Measurements from ENCODE around the gene HMGCS2.
"Not testable (repeated sequence)": the region's sequence is repeated elsewhere in the genome, so short reads cannot be mapped to it uniquely, and the experiment has no call there.

Gene HMGCS2

DNA sequence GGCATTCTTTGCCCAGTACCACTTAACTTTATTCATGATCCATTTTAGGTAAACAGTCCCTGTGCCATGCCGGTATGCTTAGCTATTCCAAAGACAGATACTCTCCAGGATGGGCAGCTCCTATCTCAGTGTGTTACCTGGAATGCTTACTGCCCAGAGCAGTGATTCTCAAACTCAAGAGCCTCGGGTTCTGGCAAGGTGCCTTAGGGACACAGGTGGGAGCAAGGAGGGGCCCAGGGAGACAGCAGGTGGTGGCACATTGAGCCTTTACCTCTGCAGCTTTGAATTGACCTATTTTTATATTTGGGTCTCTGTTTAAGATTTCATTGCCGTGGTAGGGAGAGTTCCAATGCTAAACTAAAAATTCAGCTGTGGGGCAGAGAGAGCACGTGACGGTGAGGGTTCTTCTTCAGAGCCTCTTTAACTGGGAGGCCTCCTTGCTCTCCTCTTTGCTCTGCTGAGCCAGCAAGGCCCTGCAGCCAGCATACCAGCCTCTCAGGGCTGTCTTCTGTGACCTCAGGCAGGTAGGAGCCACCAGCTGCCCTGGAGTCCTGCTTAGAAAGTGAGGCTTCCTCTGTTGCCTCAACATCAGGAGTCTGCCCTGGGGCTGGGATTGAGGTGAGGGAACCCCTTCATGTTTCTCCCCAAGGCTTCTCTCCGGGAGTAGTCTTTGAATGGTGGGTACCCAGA lies 36.8 kb downstream of the HMGCS2 start:
- DNase-seq (ENCODE audit: low read depth, low spot score), result no peak

DNA sequence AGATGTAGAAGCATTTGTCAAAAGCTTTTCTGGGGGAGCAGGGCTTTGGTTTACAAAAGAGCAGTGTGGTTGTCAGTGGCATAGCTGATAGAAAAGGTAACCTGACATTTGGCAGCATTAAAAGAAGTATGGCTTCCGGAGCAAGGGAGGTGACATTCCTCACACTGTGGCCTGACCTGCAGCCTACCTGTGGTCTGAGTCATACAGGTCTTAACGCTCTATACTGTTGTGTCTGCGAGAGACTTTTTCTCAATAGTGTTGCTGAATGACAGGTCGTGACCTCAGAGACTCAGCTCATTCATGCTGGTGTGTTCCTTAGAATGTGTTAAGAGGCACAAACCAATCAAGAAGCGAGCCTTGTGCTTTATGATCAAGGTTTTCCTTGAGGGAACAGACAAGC lies 37.6 kb downstream of the HMGCS2 start:
- DNase-seq (ENCODE audit: low read depth, low spot score), result no peak

- DNase-seq (ENCODE audit: low read depth, low spot score), result no peak
Measured at GRCh38 chr1:119729044-119729443, 39.7 kb downstream of the HMGCS2 start.

DNA sequence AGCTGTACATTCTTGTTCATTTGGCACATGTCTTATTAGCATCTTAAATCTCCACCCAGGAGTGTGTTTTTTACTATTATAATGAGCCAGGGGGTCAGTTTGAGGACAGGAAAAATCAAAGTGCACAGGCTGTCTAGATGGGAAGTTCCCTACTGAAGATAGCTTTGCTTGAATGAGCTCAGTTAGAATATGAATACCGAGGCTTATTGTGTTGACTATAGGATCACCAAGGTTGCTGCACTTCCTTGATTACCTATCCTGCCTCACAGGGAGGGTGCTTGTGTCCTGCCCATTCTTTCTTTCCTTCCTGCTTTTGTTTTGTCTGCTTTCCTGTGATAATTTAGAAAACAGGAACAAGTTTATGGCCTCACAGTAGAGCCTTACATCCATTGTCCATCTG lies 40.7 kb downstream of the HMGCS2 start:
- no peak for DNase-seq (ENCODE audit: low read depth, low spot score)

DNA sequence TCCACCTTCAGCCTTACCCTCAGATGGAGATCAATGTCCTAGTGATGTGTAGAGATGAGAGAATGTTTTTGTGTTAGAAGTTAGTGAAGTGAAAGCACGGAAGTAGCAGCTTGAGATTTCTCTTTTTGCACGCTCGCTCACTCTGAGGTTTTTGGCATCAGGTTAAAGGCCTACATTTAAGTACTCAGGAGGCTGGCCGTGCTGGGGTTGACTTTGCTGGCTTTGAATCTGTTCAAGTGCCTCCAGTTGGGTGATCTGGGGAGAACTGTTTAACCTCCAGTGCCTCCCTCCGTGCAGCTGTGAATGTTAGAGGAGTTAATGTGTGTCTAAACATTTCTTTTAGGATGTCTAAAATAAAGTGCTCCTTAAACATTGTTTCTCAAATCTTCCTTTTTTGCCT lies 43.1 kb downstream of the HMGCS2 start:
- DNase-seq (ENCODE audit: low read depth, low spot score), result no peak

- DNase-seq (ENCODE audit: low read depth, low spot score), result no peak
Measured at GRCh38 chr1:119724611-119725218, 44.0 kb downstream of the HMGCS2 start.

DNA sequence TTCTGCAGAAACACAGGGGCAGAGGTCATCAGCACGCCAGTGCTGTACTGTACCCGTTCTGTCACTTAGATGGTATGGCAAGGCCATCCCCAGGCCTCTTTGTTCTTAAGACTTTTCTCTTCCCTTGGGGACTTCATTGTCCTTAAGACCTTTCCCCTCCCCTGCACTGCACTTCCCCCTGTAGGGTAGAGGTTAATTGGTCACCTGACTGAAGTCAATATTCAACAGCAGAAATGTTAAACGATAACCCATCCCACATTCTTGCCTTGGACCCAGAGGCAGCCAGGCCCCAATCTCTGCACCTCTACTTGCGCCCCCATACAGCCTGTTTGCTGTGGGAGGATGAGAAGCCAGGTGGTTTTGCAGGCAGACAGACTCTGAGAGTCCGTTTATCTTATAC lies 46.8 kb downstream of the HMGCS2 start:
- no peak for DNase-seq (ENCODE audit: low read depth, low spot score)

GRCh38 chr1:119720866-119721440 lies 47.8 kb downstream of the HMGCS2 start:
- DNase-seq (ENCODE audit: low read depth, low spot score), result no peak

GRCh38 chr1:119718972-119719371 lies 49.7 kb downstream of the HMGCS2 start:
- DNase-seq (ENCODE audit: low read depth, low spot score), result no peak

GRCh38 chr1:119718409-119718808 lies 50.3 kb downstream of the HMGCS2 start:
- no peak for DNase-seq (ENCODE audit: low read depth, low spot score)

GRCh38 chr1:119715542-119715941 lies 53.2 kb downstream of the HMGCS2 start:
- no peak for DNase-seq (ENCODE audit: low read depth, low spot score)

DNA sequence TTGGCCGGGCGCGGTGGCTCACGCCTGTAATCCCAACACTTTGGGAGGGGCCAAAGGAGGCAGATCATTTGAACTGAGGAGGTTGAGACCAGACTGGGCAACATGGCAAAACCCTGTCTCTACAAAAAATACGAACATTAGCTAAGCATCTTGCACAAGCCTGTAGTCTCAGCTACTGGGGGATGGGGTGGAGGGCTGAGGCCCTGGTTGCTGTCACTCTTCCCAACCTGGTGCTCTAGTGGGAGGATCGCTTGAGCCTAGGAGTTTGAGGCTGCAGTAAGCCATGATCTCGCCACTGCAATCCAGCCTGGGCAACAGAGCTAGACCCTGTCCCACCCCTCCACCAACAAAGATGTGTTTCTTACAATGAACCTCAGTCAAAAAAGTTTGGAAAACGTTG lies 54.1 kb downstream of the HMGCS2 start:
- DNase-seq (ENCODE audit: low read depth, low spot score), result no peak

DNA sequence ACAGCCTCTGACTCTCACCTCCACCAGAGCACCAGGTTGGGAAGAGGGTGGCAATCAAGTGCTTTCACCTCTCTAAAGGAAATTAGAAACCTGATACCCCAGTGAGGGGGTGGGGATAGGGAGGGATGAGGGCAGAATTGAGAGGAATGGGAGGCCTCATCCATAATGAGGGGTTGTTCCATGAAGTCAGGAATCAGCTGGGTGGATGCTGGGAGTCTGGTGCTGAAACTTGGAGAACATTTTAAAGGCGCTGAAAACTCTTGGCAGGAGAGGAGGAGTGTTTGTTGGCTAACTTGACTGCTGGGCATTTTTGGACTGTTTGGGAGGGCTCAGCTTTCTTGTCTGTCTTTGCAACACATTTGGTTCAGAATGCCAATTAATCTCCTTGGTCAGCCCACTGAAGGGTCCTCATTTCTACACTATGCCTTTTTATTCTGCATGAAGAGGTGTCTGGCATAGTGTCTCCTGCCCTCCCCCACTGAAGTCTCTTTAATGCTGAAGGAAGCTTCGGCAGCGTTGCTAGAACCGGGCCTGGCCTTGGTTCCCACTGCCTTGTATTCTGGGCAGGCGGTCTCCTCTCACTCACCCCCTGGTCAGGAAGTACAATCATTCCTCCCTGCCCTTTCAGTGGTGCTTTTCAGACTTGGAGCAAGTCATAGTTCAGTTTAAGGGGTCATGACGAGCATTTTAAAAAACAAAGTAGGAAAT lies 54.8 kb downstream of the HMGCS2 start:
- no peak for DNase-seq (ENCODE audit: low read depth, low spot score)

DNA sequence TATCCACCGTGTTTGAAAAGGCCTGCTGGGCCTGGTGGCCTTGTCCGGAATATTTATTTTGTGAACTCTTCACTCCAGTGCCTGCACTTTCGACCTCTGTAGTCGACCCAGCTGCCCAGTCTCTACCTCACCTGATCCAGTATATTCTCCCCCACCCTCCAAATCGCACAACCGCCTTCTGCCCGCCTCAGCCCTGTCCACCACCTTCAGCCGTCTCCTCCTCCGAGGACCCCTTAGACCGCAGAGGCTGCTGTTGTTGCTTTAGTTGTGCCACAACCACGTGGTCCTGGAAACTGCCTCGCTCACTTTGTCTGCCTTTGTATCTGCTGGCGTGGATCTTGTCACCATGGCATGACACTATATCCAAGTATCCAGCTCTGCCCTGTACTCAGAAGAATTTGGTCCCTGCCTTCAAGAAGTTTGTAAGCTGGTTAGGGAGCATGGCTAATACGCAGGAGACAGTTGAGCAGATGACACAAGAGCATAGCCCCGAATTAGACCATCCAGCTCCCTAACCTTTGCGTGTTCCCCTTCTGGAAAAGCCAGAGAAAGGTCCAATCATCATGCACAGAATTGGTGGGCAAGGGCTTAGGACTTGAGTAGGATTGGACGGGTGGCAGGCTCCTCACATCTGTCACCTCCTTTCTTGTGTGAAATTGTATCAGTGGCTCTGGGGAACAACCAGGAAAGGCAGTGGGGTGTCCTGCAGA lies 55.5 kb downstream of the HMGCS2 start:
- no peak for DNase-seq (ENCODE audit: low read depth, low spot score)

- peak; percentile 56 for DNase-seq (ENCODE audit: low read depth, low spot score)
Measured at GRCh38 chr1:119712342-119713038, 56.2 kb downstream of the HMGCS2 start.

GRCh38 chr1:119711804-119712341 lies 56.8 kb downstream of the HMGCS2 start, which contains the start of gene PHGDH:
Gene PHGDH (plus strand): TSS chr1:119711934. CDS start chr1:119712023, 89 bp downstream.
- peak; percentile 27 for DNase-seq (ENCODE audit: low read depth, low spot score)

- not testable (repeated sequence) for DNase-seq (ENCODE audit: low read depth, low spot score)
Measured at GRCh38 chr1:119711356-119711803, 57.3 kb downstream of the HMGCS2 start.

DNA sequence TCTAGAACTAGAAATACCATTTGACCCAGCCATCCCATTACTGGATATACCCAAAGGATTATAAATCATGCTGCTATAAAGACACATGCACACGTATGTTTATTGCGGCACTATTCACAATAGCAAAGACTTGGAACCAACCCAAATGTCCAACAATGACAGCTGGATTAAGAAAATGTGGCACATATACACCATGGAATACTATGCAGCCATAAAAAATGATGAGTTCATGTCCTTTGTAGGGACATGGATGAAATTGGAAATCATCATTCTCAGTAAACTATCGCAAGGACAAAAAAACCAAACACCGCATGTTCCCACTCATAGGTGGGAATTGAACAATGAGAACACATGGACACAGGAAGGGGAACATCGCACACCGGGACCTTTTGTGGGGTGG lies 62.1 kb downstream of the HMGCS2 start:
- not testable (repeated sequence) for DNase-seq (ENCODE audit: low read depth, low spot score)

GRCh38 chr1:119703666-119704450 lies 64.8 kb downstream of the HMGCS2 start:
- no peak for DNase-seq (ENCODE audit: low read depth, low spot score)

GRCh38 chr1:119702384-119702783 lies 66.3 kb downstream of the HMGCS2 start:
- no peak for DNase-seq (ENCODE audit: low read depth, low spot score)

Measured in activated naive CD8-positive, alpha-beta T cell treated with anti-CD3 and anti-CD28 coated beads, Interleukin-2, amount 50 U/mL, for 16 hours (primary cell).